Testis (tissue), 3 donors: ENCODE results near the gene CCDC149. TPM values are rescaled to one million over a fixed set of nuclear protein-coding genes. Genes with fewer than 3 reads are reported as not detected.

Experiments
- DNase-seq: peaks from one replicate; pipeline ENCODE4 v3.0.0-alpha.2; 2019
- H3K27ac ChIP-seq, 2 donors: fragments of 200-600 bp; sonication (generic); one replicate each; pipeline ENCODE4 v1.5.1; 2019
- H3K27me3 ChIP-seq: fragments of 200-600 bp; sonication (generic); one replicate; pipeline ENCODE4 v1.5.1; 2019
- H3K36me3 ChIP-seq: fragments of 200-600 bp; sonication (generic); one replicate; pipeline ENCODE4 v1.5.1; 2017; ENCODE audit warnings: low read depth; ENCODE audit errors: missing control alignments
- H3K4me1 ChIP-seq: fragments of 200-600 bp; sonication (generic); one replicate; pipeline ENCODE4 v1.5.1; 2019
- H3K4me3 ChIP-seq, 2 donors: fragments of 200-600 bp; sonication (generic); one replicate each; pipeline ENCODE4 v1.5.1; 2017 to 2019
- H3K9me3 ChIP-seq: fragments of 200-600 bp; sonication (generic); one replicate; pipeline ENCODE4 v1.5.1; 2017
- POLR2A ChIP-seq: fragments of 450-650 bp; IDR thresholded peaks from one replicate; pipeline ENCODE4 v1.6.1; 2017; ENCODE audit warnings: antibody characterized with exemption, mild to moderate bottlenecking, moderate library complexity
- WGBS, 2 donors: methylation state at CpG; one replicate each; pipeline ENCODE4 v1.1.5; 2018; 5-methylcytosine and 5-hydroxymethylcytosine counted together
- intact Hi-C: fragments of 100-400 bp; cut with DNase I; formaldehyde crosslinking; loops from one replicate; pipeline ENCODE4 v1.15.1; 2023; ENCODE audit warnings: low total_unique reads
- polyA plus RNA-seq: library from polyadenylated mRNA; stranded (reverse); fragments of 350-450 nt; fragmentation: Illumina TruSeq; extraction: RNeasy Lipid Tissue Mini Kit (QIAGEN cat#74804); gene quantifications from one replicate; pipeline ENCODE4 v1.2.3, GENCODE V29; 2014; ENCODE audit warnings: low read depth, low replicate concordance; ENCODE audit not compliant: insufficient read depth
- total RNA-seq, 2 donors: library from RNA; depleted of rRNA; stranded (reverse); fragments of >200 nt; gene quantifications; one replicate each; pipeline ENCODE4 v1.2.3, GENCODE V29; 2016
- TF ChIP-seq, protein P1 (sequence below), 3 experiments: fragments of 450-650 bp in 2 of 3; fragments of 200-600 bp in 1 of 3; sonication (generic) in 1 of 3; IDR thresholded peaks; one replicate each; pipeline ENCODE4 v1.5.1; 2016 to 2019; ENCODE audit warnings: antibody characterized with exemption in 3 of 3, mild to moderate bottlenecking in 2 of 3, moderate library complexity in 1 of 3

The CCDC149 gene
- total and polyA plus RNA-seq, 3 donors from 2014 or later, result 9.4 to 17.2 (median 12.6) TPM

DNA sequence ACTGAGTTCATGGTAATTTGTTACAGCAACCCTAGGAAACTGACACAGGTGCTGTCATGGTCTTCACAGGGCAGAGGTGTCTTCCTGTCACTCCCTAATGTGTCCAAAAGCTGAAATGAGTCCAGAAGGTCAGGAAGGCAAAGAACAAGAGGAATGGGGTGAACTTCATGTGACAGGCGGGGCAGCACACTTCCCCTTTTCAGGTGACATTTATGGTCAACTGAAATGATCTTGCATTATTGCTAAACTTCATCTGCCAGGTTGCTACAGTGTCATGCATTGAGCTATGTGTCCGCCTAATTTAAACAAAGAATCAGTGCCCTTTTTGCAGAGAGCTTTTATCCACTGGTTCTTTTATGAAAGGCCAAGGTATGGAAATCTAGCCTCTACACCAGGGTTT is 15.9 kb upstream of the CCDC149 start:
- DNase-seq, result no peak
- intact Hi-C loops, result no loop called here
- H3K36me3 ChIP-seq, result no peaks in the 10 kb centered on the region

DNA sequence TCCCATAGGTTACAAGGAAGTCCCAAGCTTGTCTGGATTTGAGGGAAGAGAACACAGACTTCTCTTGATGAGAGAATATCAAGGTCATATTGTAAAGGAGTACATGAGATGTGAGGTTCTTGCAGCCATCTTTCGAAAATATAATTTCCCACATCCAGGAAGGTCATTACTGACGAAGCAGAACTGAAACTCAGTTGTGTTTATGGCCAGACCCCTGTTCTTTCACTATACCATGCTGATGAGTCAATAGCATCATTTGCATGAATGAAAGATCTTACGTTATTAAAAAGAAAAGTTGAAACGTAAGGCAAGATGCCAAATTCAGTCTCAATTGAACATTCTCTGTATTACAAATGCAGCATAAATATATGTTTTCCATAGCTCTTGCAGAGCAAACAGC is 14.2 kb upstream of the CCDC149 start:
- Histone ChIP-seq H3K27ac (no peak overlapping the region), H3K36me3 (no peaks in the 10 kb centered on the region), H3K9me3 (no peaks in the 10 kb centered on the region), H3K27me3 (no peaks in the 10 kb centered on the region), H3K4me3 (no peak overlapping the region), H3K4me1 (no peaks in the 10 kb centered on the region)
- no peak for TF ChIP-seq POLR2A
- TF ChIP-seq, protein P1, sequence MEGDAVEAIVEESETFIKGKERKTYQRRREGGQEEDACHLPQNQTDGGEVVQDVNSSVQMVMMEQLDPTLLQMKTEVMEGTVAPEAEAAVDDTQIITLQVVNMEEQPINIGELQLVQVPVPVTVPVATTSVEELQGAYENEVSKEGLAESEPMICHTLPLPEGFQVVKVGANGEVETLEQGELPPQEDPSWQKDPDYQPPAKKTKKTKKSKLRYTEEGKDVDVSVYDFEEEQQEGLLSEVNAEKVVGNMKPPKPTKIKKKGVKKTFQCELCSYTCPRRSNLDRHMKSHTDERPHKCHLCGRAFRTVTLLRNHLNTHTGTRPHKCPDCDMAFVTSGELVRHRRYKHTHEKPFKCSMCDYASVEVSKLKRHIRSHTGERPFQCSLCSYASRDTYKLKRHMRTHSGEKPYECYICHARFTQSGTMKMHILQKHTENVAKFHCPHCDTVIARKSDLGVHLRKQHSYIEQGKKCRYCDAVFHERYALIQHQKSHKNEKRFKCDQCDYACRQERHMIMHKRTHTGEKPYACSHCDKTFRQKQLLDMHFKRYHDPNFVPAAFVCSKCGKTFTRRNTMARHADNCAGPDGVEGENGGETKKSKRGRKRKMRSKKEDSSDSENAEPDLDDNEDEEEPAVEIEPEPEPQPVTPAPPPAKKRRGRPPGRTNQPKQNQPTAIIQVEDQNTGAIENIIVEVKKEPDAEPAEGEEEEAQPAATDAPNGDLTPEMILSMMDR (IDR thresholded peaks at IDR 0.05), result no peak
- WGBS, 2 donors, result 71 to 72% methylated on average over 4 of the region's 4 CpGs
- intact Hi-C loops, result no loop called here
- no peak for DNase-seq

More for the DNA sequence above, 15.9 kb upstream of the CCDC149 start:
- 90 to 96% methylated on average over 2 of the region's 2 CpGs for WGBS, 2 donors
- Histone ChIP-seq H3K27me3 (no peaks in the 10 kb centered on the region), H3K4me3 (no peak overlapping the region), H3K9me3 (no peaks in the 10 kb centered on the region), H3K4me1 (no peaks in the 10 kb centered on the region), H3K27ac (no peak overlapping the region)
- TF ChIP-seq POLR2A, result no peak
- TF ChIP-seq, protein P1 (IDR thresholded peaks at IDR 0.05), result no peak

DNA sequence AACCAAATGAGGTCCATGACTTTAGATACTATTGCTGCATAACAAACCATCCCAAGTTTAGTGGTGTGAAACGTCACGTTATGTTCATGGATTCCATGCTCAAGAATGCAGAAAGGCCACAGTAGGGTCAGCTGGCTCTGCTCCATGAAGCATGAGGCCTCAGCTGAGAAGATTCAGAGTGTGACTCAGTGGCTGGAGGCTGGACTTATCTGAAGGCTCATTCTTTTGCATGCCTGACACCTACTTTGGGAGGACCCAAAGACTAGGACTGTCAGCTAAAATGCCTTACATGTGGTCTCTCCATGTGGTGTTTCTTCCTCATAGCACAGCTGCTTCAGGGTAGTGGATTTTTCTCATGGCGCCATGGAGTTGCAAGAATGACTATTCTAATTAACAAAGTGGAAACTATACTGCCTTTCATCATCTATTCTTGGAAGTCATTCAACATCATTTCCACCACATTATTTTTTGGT is 11.5 kb upstream of the CCDC149 start:
- intact Hi-C loops, result no loop called here
- H3K4me3 ChIP-seq, result no peak overlapping the region
- H3K4me1 ChIP-seq, result no peaks in the 10 kb centered on the region
- no peaks in the 10 kb centered on the region for H3K36me3 ChIP-seq
- no peaks in the 10 kb centered on the region for H3K27me3 ChIP-seq
- TF ChIP-seq, protein P1 (IDR thresholded peaks at IDR 0.05), result no peak
- DNase-seq, result no peak
- no peak overlapping the region for H3K27ac ChIP-seq
- H3K9me3 ChIP-seq, result no peaks in the 10 kb centered on the region
- WGBS, 2 donors, result 78 to 84% methylated on average over 3 of the region's 3 CpGs

DNA sequence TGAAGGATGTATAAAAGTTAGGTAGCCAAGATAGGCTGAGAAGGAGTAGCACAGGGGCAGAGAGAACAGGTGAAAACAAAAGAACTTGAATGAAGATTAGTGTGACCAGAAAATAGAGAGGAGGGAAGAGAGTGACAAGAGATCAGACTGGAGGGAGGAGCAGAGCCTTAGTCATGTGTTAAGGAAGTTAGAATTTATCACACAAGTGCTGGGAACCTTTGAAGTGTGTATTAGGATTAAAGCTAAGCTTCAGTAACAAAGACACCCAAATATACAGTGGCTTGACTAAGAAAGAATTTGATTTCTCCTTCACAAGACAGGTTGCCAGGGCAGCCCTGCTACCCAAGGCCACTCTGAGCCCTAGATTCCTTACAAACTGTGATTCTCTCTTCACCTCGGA is 10.7 kb upstream of the CCDC149 start:
- Histone ChIP-seq H3K36me3 (no peaks in the 10 kb centered on the region), H3K9me3 (no peaks in the 10 kb centered on the region), H3K4me3 (no peak overlapping the region), H3K27me3 (no peaks in the 10 kb centered on the region), H3K27ac (no peak overlapping the region), H3K4me1 (no peaks in the 10 kb centered on the region)
- intact Hi-C loops, result no loop called here
- 64 to 81% methylated on average over 1 of the region's 1 CpG for WGBS, 2 donors
- TF ChIP-seq POLR2A, result no peak
- TF ChIP-seq, protein P1 (IDR thresholded peaks at IDR 0.05), result no peak
- no peak for DNase-seq

DNA sequence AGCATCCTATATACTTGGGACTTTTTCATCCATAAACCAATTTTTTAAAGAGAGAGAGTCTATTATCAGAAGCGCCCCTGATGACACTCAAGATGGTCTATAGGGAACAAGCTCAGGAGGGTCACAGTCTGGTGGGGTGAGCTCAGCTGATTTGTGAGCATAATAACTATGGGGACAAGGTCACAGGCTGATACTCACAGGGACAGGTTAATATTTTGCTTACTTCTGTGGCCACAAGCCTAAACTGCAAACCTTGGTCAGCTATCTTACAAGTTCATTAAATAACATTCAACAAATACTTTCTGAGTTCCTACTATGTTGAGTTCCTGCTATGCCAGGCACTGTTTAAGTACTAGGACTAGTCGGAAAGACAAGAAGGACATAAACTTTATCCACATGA is 10.2 kb upstream of the CCDC149 start:
- intact Hi-C loops, result no loop called here
- Histone ChIP-seq H3K4me1 (no peaks in the 10 kb centered on the region), H3K27me3 (no peaks in the 10 kb centered on the region), H3K36me3 (no peaks in the 10 kb centered on the region), H3K9me3 (no peaks in the 10 kb centered on the region), H3K4me3 (no peak overlapping the region), H3K27ac (no peak overlapping the region)
- 90 to 96% methylated on average over 2 of the region's 2 CpGs for WGBS, 2 donors
- TF ChIP-seq POLR2A, result no peak
- TF ChIP-seq, protein P1 (IDR thresholded peaks at IDR 0.05), result no peak
- no peak for DNase-seq
